Heart left ventricle (tissue), 16 donors: ENCODE measurements around the gene ASIC4. TPM values are rescaled to one million over a fixed set of nuclear protein-coding genes. Genes with fewer than 3 reads are reported as not detected.

ENCODE experiments used
- ATAC-seq, 4 donors: fragments of 200-7000 bp; cut with Tn5 transposase; one replicate each; pipeline ENCODE4 v1.9.1; 2020 to 2022; ENCODE audit warnings: moderate library complexity in 4 of 4, mild to moderate bottlenecking in 3 of 4, moderate number of reproducible peaks in 1 of 4
- DNase-seq, 5 donors: peaks; one replicate each; pipeline ENCODE4 v3.0.0-alpha.2; 2020
- H3K27ac ChIP-seq, 12 donors: fragments of 200-600 bp; sonication (generic) in 4 of 12; one replicate each; pipeline versions ENCODE4 v1.5.0 to v1.8.0; 2016 to 2022; ENCODE audit warnings: mild to moderate bottlenecking in 2 of 12
- H3K27me3 ChIP-seq, 9 donors: fragments of 200-600 bp; sonication (generic) in 2 of 9; one replicate each; pipeline versions ENCODE4 v1.5.1 to v1.8.0; 2016 to 2022; ENCODE audit warnings: mild to moderate bottlenecking in 3 of 9
- H3K36me3 ChIP-seq, 9 donors: fragments of 200-600 bp; sonication (generic) in 2 of 9; one replicate each; pipeline versions ENCODE4 v1.5.0 to v1.8.0; 2018 to 2022; ENCODE audit warnings: mild to moderate bottlenecking in 2 of 9
- H3K4me1 ChIP-seq, 12 donors: fragments of 200-600 bp; sonication (generic) in 4 of 12; one replicate each; pipeline versions ENCODE4 v1.5.0 to v1.8.0; 2016 to 2022; ENCODE audit warnings: mild to moderate bottlenecking in 3 of 12
- H3K4me3 ChIP-seq, 12 donors: fragments of 200-600 bp; sonication (generic) in 4 of 12; one replicate each; pipeline versions ENCODE4 v1.5.0 to v1.8.0; 2017 to 2022; ENCODE audit warnings: mild to moderate bottlenecking in 9 of 12, moderate library complexity in 4 of 12
- H3K9me3 ChIP-seq, 12 donors: fragments of 200-600 bp; sonication (generic) in 4 of 12; one replicate each; pipeline versions ENCODE4 v1.5.0 to v1.8.0; 2016 to 2022; ENCODE audit warnings: mild to moderate bottlenecking in 1 of 12
- CTCF ChIP-seq, 12 donors: fragments of 200-600 bp; sonication (generic) in 4 of 12; IDR thresholded peaks; one replicate each; pipeline versions ENCODE4 v1.5.0 to v1.8.0; 2018 to 2022; ENCODE audit warnings: antibody characterized with exemption in 12 of 12, mild to moderate bottlenecking in 5 of 12
- POLR2A ChIP-seq, 2 donors: fragments of 450-650 bp; IDR thresholded peaks; one replicate each; pipeline ENCODE4 v1.6.1; 2017; ENCODE audit warnings: antibody characterized with exemption in 2 of 2, mild to moderate bottlenecking in 2 of 2, moderate library complexity in 2 of 2
- WGBS, 4 donors: extraction: QIAGEN DNeasy Blood & Tissue Kit in 2 of 4; methylation state at CpG; one replicate each; pipeline versions ENCODE4 v1.1.5 to v1.1.7; 2013 to 2018; 5-methylcytosine and 5-hydroxymethylcytosine counted together
- intact Hi-C, 10 donors: fragments of 100-400 bp; cut with DNase I; formaldehyde crosslinking; loops; one replicate each; pipeline versions ENCODE4 v1.11.1 to v1.14.2; 2022
- polyA plus RNA-seq, 2 donors: library from polyadenylated mRNA; stranded (reverse); fragments of 200-250 nt; gene quantifications; one replicate each; pipeline ENCODE4 v1.2.3, GENCODE V29; 2013
- total RNA-seq, 9 donors: library from RNA; depleted of rRNA in 2 of 9; stranded (reverse); fragments of >200 nt in 2 of 9; fragmentation: NEBNext Ultra II Directional in 3 of 9; extraction: Animal tissue kit (Norgen Biotek cat#: 25700) in 3 of 9; gene quantifications; one replicate each; pipeline versions ENCODE4 v1.1.0 to v1.2.4, GENCODE V29; 2016 to 2023
- donor health status: ischemic (EF 13 %, LVEDD 7.1; RV severe dilation, severe dysfunction).
- donor health status: healthy with polysubstance abuse.
- donor health status: DM: no; HTN: yes; CAD: no.
- donor health status: DM: no; HTN: no; CAD: no.
- donor health status: ischemic (EF 25% LVEDD 6.9; RV normal size, moderate dysfunction).
- donor health status: ischemic (EF 25% LVEDD 5.7; RV mildly dilated, moderate dysfunction).
- donor health status: healthy.
- donor health status: DM: yes; HTN: yes; CAD: no.
- donor health status: ischemic (EF 35%, LVEDD 5.7; RV mildly dilated, moderate dysfunction).
- donor health status: nonischemic (EF 11% LVEDD 7.7; RV severe dilation, severe dysfunction).
- donor health status: DM: yes; HTN: yes; CAD: no.
- donor health status: PGD.
- donor health status: ischemic (EF 29% LVEDD 5.4; RV normal size, mild dysfunction).
- donor health status: nonischemic (EF 23%, LVEDD 6.1; RV moderate dilation, normal function).

Gene ASIC4
- total and polyA plus RNA-seq, 11 donors: 0.03 to 0.10 (median 0.08) TPM; not detected in 8

- TF ChIP-seq POLR2A (IDR thresholded peaks at IDR 0.05) (no peak), CTCF (IDR thresholded peaks at IDR 0.05) (no peak)
- ATAC-seq: peak; percentile 14 to 53 (median 39)
- H3K36me3 ChIP-seq: peaks cover 0 to 45% (median 39%) of the 10 kb centered on the region in 9 donors
- peaks cover 0 to 34% (median 5%) of the 10 kb centered on the region in 9 donors for H3K27me3 ChIP-seq
- WGBS, 4 donors: 45 to 50% (median 48%) methylated on average over 8 of the region's 8 CpGs
- H3K4me3 ChIP-seq: no peak overlapping the region
- DNase-seq: peak in 2 of 5 donors; percentile 41 to 57
- H3K27ac ChIP-seq: peak overlapping the region in 1 of 12 donors; percentile 19
- intact Hi-C loops: no loop called here
- peaks cover 0 to 42% (median 15%) of the 10 kb centered on the region in 12 donors for H3K4me1 ChIP-seq
- H3K9me3 ChIP-seq: no peaks in the 10 kb centered on the region
Observed at GRCh38 chr2:219507581-219508443, 6.5 kb upstream of the ASIC4 start.

DNA sequence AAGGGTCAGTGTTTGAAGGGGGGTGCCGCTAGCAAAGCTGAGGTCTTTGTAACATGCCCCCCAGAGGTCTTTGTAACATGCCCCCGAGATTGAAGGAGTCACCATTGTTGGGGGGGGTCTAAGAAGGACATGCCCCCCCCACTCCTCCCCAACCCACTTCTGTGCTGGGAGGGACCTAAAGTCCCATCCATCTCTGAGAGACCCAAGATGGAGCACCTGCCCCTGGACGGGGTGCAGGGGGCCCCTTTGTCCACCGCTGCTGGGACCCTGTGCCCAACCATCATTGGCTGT lies 5.9 kb upstream of the ASIC4 start:
- WGBS, 4 donors: 66 to 78% (median 70%) methylated on average over 4 of the region's 4 CpGs
- intact Hi-C loops: no loop called here
- no peak for DNase-seq
- peaks cover 0 to 44% (median 15%) of the 10 kb centered on the region in 12 donors for H3K4me1 ChIP-seq
- no peak overlapping the region for H3K27ac ChIP-seq
- H3K36me3 ChIP-seq: peaks cover 0 to 39% (median 34%) of the 10 kb centered on the region in 9 donors
- H3K9me3 ChIP-seq: no peaks in the 10 kb centered on the region
- TF ChIP-seq POLR2A (IDR thresholded peaks at IDR 0.05): no peak
- TF ChIP-seq CTCF (IDR thresholded peaks at IDR 0.05): no peak
- H3K4me3 ChIP-seq: no peak overlapping the region
- no peak for ATAC-seq
- H3K27me3 ChIP-seq: peaks cover 0 to 39% (median 11%) of the 10 kb centered on the region in 9 donors

- DNase-seq (peak in 1 of 5 donors; percentile 17), ATAC-seq (peak in 3 of 4 donors; percentile 2 to 11 (median 8))
- no peak overlapping the region for H3K27ac ChIP-seq
- peak overlapping the region in 2 of 12 donors; percentile 31 to 40 for H3K4me3 ChIP-seq
- WGBS, 4 donors: 10 to 18% (median 13%) methylated on average over 5 to 14 of the region's 14 CpGs
- peaks cover 0 to 31% (median 26%) of the 10 kb centered on the region in 9 donors for H3K36me3 ChIP-seq
- intact Hi-C loops: no loop called here
- TF ChIP-seq POLR2A (IDR thresholded peaks at IDR 0.05) (no peak), CTCF (IDR thresholded peaks at IDR 0.05) (no peak)
- peaks cover 0 to 51% (median 18%) of the 10 kb centered on the region in 12 donors for H3K4me1 ChIP-seq
- no peaks in the 10 kb centered on the region for H3K9me3 ChIP-seq
- peaks cover 0 to 47% (median 18%) of the 10 kb centered on the region in 9 donors for H3K27me3 ChIP-seq
Observed at GRCh38 chr2:219508971-219509779, 5.1 kb upstream of the ASIC4 start.
